ENCODE results near the gene EIF2B2. TPM values are rescaled to one million over a fixed set of nuclear protein-coding genes. Genes with fewer than 3 reads are reported as not detected.

The EIF2B2 gene
- total RNA-seq, 2 donors from 2014 or later = 35.0 to 41.6 TPM

DNA sequence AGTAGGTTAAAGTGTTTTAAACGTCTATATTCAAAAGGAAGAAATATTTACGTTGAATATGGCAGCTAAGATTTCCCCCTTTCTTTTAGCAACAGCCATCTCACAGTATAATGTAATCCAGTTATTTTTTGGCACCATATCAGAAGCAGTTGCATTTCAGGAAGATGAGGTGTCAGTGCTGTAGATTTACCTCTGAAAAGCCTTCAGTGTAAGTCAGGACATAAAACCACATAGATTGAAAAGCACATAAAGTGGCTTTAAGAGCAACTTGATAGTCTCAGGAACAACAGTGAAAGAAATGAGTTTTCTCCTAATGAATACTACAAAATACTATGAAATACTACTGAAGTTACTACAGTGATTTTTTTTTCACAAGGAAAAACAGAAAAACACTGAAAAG, 41.6 kb downstream of the EIF2B2 start:
- peaks cover 3% of the 10 kb centered on the region for H3K4me1 Mint-ChIP-seq

DNA sequence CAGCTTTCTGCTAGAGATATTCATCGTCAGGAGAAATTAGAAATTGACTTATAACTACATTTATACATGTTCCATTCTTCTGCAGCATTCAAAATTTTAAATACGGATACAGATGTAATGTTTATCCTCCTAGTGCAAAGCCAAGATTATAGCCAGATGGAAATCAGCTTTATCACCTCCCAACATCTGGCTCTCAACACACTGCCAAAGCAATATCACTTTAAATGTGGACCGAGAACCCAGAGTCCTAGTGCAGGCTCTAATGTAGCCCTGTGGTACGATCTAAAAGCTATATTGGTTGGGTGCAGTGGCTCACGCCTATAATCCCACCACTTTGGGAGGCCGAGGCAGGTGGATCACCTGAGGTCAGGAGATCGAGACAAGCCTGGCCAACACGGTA, 42.0 kb downstream of the EIF2B2 start:
- H3K27me3 Mint-ChIP-seq (ENCODE audit: insufficient read depth) = no peaks in the 10 kb centered on the region
- Histone ChIP-seq H3K36me3 (ENCODE audit: control insufficient read depth, insufficient read depth, low read length) (peaks cover 4% of the 10 kb centered on the region), H3K4me1 (ENCODE audit: control insufficient read depth, insufficient read depth, low read length) (no peaks in the 10 kb centered on the region), H3K9ac (ENCODE audit: extremely low read depth, low read length, poor library complexity, severe bottlenecking) (no peak overlapping the region), H3K27ac (ENCODE audit: low read depth, low read length) (no peak overlapping the region), H3K27me3 (ENCODE audit: control insufficient read depth, insufficient read depth, low read length, poor library complexity, severe bottlenecking) (no peaks in the 10 kb centered on the region), H3K4me3 (ENCODE audit: low read length) (no peak overlapping the region), H3K9me3 (ENCODE audit: control insufficient read depth, low read length) (no peaks in the 10 kb centered on the region)
- WGBS, 2 experiments (ENCODE audit: insufficient coverage in 1 of 2, insufficient read length in 1 of 2) = 96 to 99% methylated on average over 7 to 8 of the region's 8 CpGs
- no peak overlapping the region for H3K4me3 Mint-ChIP-seq
- TF ChIP-seq, protein P1, sequence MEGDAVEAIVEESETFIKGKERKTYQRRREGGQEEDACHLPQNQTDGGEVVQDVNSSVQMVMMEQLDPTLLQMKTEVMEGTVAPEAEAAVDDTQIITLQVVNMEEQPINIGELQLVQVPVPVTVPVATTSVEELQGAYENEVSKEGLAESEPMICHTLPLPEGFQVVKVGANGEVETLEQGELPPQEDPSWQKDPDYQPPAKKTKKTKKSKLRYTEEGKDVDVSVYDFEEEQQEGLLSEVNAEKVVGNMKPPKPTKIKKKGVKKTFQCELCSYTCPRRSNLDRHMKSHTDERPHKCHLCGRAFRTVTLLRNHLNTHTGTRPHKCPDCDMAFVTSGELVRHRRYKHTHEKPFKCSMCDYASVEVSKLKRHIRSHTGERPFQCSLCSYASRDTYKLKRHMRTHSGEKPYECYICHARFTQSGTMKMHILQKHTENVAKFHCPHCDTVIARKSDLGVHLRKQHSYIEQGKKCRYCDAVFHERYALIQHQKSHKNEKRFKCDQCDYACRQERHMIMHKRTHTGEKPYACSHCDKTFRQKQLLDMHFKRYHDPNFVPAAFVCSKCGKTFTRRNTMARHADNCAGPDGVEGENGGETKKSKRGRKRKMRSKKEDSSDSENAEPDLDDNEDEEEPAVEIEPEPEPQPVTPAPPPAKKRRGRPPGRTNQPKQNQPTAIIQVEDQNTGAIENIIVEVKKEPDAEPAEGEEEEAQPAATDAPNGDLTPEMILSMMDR (conservative IDR thresholded peaks at IDR 0.05) = no peak
- peaks cover 3% of the 10 kb centered on the region for H3K4me1 Mint-ChIP-seq
- H3K36me3 Mint-ChIP-seq (ENCODE audit: low read depth) = peaks cover 11% of the 10 kb centered on the region
- no peaks in the 10 kb centered on the region for H3K9me3 Mint-ChIP-seq
- no peak overlapping the region for H3K27ac Mint-ChIP-seq
- DNase-seq = no peak

More for the DNA sequence above, 41.6 kb downstream of the EIF2B2 start:
- Histone ChIP-seq H3K27me3 (ENCODE audit: control insufficient read depth, insufficient read depth, low read length, poor library complexity, severe bottlenecking) (no peaks in the 10 kb centered on the region), H3K4me3 (ENCODE audit: low read length) (no peak overlapping the region), H3K4me1 (ENCODE audit: control insufficient read depth, insufficient read depth, low read length) (no peaks in the 10 kb centered on the region), H3K27ac (ENCODE audit: low read depth, low read length) (no peak overlapping the region), H3K36me3 (ENCODE audit: control insufficient read depth, insufficient read depth, low read length) (peaks cover 4% of the 10 kb centered on the region), H3K9ac (ENCODE audit: extremely low read depth, low read length, poor library complexity, severe bottlenecking) (no peak overlapping the region), H3K9me3 (ENCODE audit: control insufficient read depth, low read length) (no peaks in the 10 kb centered on the region)
- Mint-ChIP-seq H3K27ac (no peak overlapping the region), H3K27me3 (ENCODE audit: insufficient read depth) (no peaks in the 10 kb centered on the region), H3K9me3 (no peaks in the 10 kb centered on the region), H3K36me3 (ENCODE audit: low read depth) (peaks cover 14% of the 10 kb centered on the region), H3K4me3 (no peak overlapping the region)
- TF ChIP-seq, protein P1 (conservative IDR thresholded peaks at IDR 0.05) = no peak
- no peak for DNase-seq
- WGBS, 2 experiments (ENCODE audit: insufficient coverage in 1 of 2, insufficient read length in 1 of 2) = 80% methylated on average over 2 of the region's 2 CpGs; no CpG with 5 or more reads in 1 of the 2 experiments

DNA sequence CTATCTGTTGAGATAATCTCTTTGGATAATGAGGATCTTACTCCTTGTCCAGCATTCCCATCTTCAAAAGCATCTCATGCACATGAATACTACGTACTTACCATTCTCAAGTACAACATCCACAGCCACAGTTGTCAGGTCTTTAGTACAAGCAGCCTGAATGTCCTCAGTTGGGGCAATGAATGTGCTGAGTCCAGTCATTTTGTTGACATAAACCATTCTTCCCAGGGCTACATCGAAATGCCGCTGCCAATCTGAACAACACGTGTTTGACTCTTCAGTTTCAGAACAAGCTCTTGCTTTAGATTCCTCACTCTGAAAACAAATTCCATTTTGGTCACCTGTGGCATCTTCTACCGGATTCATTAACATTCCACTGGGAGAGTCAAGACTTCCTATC, 43.6 kb downstream of the EIF2B2 start:
- Histone ChIP-seq H3K9ac (ENCODE audit: extremely low read depth, low read length, poor library complexity, severe bottlenecking) (no peak overlapping the region), H3K27me3 (ENCODE audit: control insufficient read depth, insufficient read depth, low read length, poor library complexity, severe bottlenecking) (no peaks in the 10 kb centered on the region), H3K27ac (ENCODE audit: low read depth, low read length) (no peak overlapping the region), H3K36me3 (ENCODE audit: control insufficient read depth, insufficient read depth, low read length) (no peaks in the 10 kb centered on the region), H3K4me3 (ENCODE audit: low read length) (no peak overlapping the region), H3K4me1 (ENCODE audit: control insufficient read depth, insufficient read depth, low read length) (no peaks in the 10 kb centered on the region), H3K9me3 (ENCODE audit: control insufficient read depth, low read length) (no peaks in the 10 kb centered on the region)
- H3K27me3 Mint-ChIP-seq (ENCODE audit: insufficient read depth) = no peaks in the 10 kb centered on the region
- DNase-seq = no peak
- TF ChIP-seq, protein P1 (conservative IDR thresholded peaks at IDR 0.05) = no peak
- 96 to 97% methylated on average over 5 of the region's 5 CpGs for WGBS, 2 experiments (ENCODE audit: insufficient coverage in 1 of 2, insufficient read length in 1 of 2)
- H3K36me3 Mint-ChIP-seq (ENCODE audit: low read depth) = peaks cover 6% of the 10 kb centered on the region
- H3K9me3 Mint-ChIP-seq = no peaks in the 10 kb centered on the region
- peaks cover 5% of the 10 kb centered on the region for H3K4me1 Mint-ChIP-seq
- H3K27ac Mint-ChIP-seq = no peak overlapping the region
- H3K4me3 Mint-ChIP-seq = no peak overlapping the region
